Epithelial cell of proximal tubule (primary cell): ENCODE results near the gene WDR5. TPM values are rescaled to one million over a fixed set of nuclear protein-coding genes. Genes with fewer than 3 reads are reported as not detected.

Source experiments
- DNase-seq: peaks from one replicate; pipeline ENCODE4 v3.0.0-alpha.2; 2011; ENCODE audit warnings: low read depth
- H3K4me3 ChIP-seq: 2 replicates; pipeline ENCODE4 v1.5.1; 2011; ENCODE audit warnings: low read depth, mild to moderate bottlenecking, low read length
- CTCF ChIP-seq: conservative IDR thresholded peaks from 2 replicates; pipeline ENCODE4 v1.5.1; 2012; ENCODE audit warnings: low read depth, mild to moderate bottlenecking, low read length
- total RNA-seq: library from RNA; depleted of rRNA; stranded (reverse); fragments of >200 nt; gene quantifications from 2 replicates; pipeline ENCODE4 v1.2.3, GENCODE V29; 2015

Gene WDR5
- total RNA-seq, 1 donor from 2014 or later: 29.1 TPM

GRCh38 chr9:134134949-134135342, 936 bp upstream of the WDR5 start:
- peak overlapping the region; percentile 97 for H3K4me3 ChIP-seq
- no peak for DNase-seq
- no peak for TF ChIP-seq CTCF

- no peak for TF ChIP-seq CTCF
- no peak for DNase-seq
- peak overlapping the region; percentile 98 for H3K4me3 ChIP-seq
Measured at GRCh38 chr9:134136118-134136995, 475 bp downstream of the WDR5 start.

GRCh38 chr9:134136996-134137299, 1.1 kb downstream of the WDR5 start:
- TF ChIP-seq CTCF: no peak
- peak overlapping the region; percentile 98 for H3K4me3 ChIP-seq
- DNase-seq: no peak

GRCh38 chr9:134138292-134138691, 2.4 kb downstream of the WDR5 start:
- DNase-seq: no peak
- no peak for TF ChIP-seq CTCF
- H3K4me3 ChIP-seq: peak overlapping the region; percentile 8

GRCh38 chr9:134139081-134139480, 3.2 kb downstream of the WDR5 start:
- H3K4me3 ChIP-seq: no peak overlapping the region
- no peak for TF ChIP-seq CTCF
- DNase-seq: no peak

- TF ChIP-seq CTCF: no peak
- no peak overlapping the region for H3K4me3 ChIP-seq
- DNase-seq: no peak
Measured at GRCh38 chr9:134141906-134142305, 6.0 kb downstream of the WDR5 start.

GRCh38 chr9:134144801-134145200, 8.9 kb downstream of the WDR5 start:
- no peak overlapping the region for H3K4me3 ChIP-seq
- TF ChIP-seq CTCF: no peak
- no peak for DNase-seq
